ENCODE measurements around the gene BBS12.

DNA sequence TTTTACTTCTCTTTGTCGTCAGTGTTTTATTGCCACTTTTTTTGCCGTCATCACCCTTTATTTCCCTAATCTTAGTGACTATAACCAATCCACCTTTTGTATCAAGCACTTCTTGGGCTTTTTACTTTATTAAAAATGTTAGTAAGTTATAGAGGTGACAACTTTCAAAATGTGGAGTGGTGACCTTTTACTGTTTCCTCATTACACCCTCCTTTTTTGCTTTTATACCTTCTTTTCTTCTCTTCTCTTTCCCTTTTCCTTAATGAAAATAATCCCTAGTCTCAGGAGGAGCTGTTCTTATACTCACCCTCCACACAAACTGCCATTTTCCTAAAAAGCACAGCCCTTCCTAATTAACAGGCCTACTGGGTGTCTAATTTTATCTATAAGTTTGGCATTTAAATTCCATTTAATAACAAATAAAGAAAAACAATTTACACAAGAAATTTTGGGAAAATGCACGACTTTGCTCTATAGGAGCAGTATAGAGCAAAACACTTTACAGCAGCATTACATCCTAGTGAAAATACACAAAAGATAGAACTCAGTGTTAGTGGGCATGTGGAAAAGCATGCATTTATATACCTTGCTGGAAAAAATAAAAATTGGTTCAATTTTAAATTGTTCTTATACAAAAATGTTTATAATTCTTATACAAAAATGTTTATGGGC is 27.3 kb downstream of the BBS12 start:
- TF ChIP-seq POLR2AphosphoS5 (IDR thresholded peaks at IDR 0.05; ENCODE audit: low read depth, low read length) (no peak), POU2F2 (IDR thresholded peaks at IDR 0.05; ENCODE audit: low read depth, low read length) (no peak), POLR2A (IDR thresholded peaks at IDR 0.05; ENCODE audit: low read depth, low read length) (no peak), TAF1 (IDR thresholded peaks at IDR 0.05; ENCODE audit: low read depth, low read length) (no peak), PAX5 (IDR thresholded peaks at IDR 0.05; ENCODE audit: insufficient read depth, low read length, severe bottlenecking) (no peak)

Measured in GM12891 (cell line).